Coronary artery (tissue), 2 donors: ENCODE measurements around the gene RBM19.

ENCODE experiments used
- DNase-seq: peaks from one replicate; pipeline ENCODE4 v3.0.0-alpha.2; 2017; ENCODE audit warnings: low spot score
- H3K27ac ChIP-seq, 2 donors: fragments of 200-600 bp; sonication (generic); one replicate each; pipeline ENCODE4 v1.5.1; 2016 to 2019
- H3K4me3 ChIP-seq: fragments of 200-600 bp; sonication (generic); 2 replicates; pipeline ENCODE4 v1.5.1; 2016; ENCODE audit warnings: mild to moderate bottlenecking, moderate library complexity
- CTCF ChIP-seq: fragments of 200-600 bp; sonication (generic); IDR thresholded peaks from one replicate; pipeline ENCODE4 v1.5.1; 2019; ENCODE audit warnings: antibody characterized with exemption

The RBM19 gene

GRCh38 chr12:113899042-113899560 lies 67.0 kb downstream of the RBM19 start:
- no peak for DNase-seq
- Histone ChIP-seq H3K4me3 (no peak overlapping the region), H3K27ac (no peak overlapping the region)
- TF ChIP-seq CTCF = no peak

GRCh38 chr12:113898466-113898865 lies 67.7 kb downstream of the RBM19 start:
- TF ChIP-seq CTCF = no peak
- H3K27ac ChIP-seq = no peak overlapping the region
- H3K4me3 ChIP-seq = no peak overlapping the region
- no peak for DNase-seq

GRCh38 chr12:113897406-113897805 lies 68.7 kb downstream of the RBM19 start:
- DNase-seq = no peak
- no peak for TF ChIP-seq CTCF
- Histone ChIP-seq H3K4me3 (no peak overlapping the region), H3K27ac (no peak overlapping the region)

- no peak overlapping the region for H3K4me3 ChIP-seq
- TF ChIP-seq CTCF = no peak
- H3K27ac ChIP-seq = no peak overlapping the region
- no peak for DNase-seq
Observed at GRCh38 chr12:113896841-113897240, 69.3 kb downstream of the RBM19 start.

GRCh38 chr12:113896194-113896593 lies 69.9 kb downstream of the RBM19 start:
- Histone ChIP-seq H3K4me3 (no peak overlapping the region), H3K27ac (no peak overlapping the region)
- no peak for TF ChIP-seq CTCF
- no peak for DNase-seq

- Histone ChIP-seq H3K27ac (no peak overlapping the region), H3K4me3 (no peak overlapping the region)
- no peak for DNase-seq
- TF ChIP-seq CTCF = no peak
Observed at GRCh38 chr12:113895176-113895575, 70.9 kb downstream of the RBM19 start.

GRCh38 chr12:113894697-113895096 lies 71.4 kb downstream of the RBM19 start:
- DNase-seq = no peak
- no peak for TF ChIP-seq CTCF
- Histone ChIP-seq H3K4me3 (no peak overlapping the region), H3K27ac (no peak overlapping the region)
